GM19193 (cell line): ENCODE results near the gene NXPH3.

Experiments used
- POLR2A ChIP-seq: IDR thresholded peaks from 4 replicates; pipeline ENCODE4 v1.6.1; 2011; ENCODE audit not compliant: insufficient read depth, insufficient read length; ENCODE audit errors: extremely low read depth

Gene NXPH3

DNA sequence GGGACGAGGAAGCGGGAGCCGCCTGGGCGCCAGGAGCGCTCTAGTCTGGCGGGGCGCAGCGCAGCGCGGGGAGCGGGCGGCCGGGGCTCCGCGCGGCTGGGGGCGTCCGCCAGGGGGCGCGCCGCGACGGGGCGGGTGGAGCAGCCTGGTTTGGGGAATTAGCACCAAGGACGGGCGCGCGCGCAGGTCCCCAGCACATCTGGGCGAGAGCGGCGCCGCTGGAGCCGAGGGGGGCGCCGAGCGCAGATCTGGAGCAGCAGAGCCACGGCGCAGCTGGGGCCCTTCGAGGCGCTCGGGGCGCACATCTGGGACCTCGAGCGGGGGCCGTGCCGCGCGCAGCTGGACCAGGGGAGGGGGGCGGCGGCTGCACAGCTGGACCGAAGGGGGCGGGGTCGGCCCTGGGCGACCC is at the start of gene NXPH3:
Gene NXPH3 (plus strand): TSS at position 193 of the 409 bp plus-strand sequence. CDS start 349 bp downstream, outside the sequence.
- no peak for TF ChIP-seq POLR2A

DNA sequence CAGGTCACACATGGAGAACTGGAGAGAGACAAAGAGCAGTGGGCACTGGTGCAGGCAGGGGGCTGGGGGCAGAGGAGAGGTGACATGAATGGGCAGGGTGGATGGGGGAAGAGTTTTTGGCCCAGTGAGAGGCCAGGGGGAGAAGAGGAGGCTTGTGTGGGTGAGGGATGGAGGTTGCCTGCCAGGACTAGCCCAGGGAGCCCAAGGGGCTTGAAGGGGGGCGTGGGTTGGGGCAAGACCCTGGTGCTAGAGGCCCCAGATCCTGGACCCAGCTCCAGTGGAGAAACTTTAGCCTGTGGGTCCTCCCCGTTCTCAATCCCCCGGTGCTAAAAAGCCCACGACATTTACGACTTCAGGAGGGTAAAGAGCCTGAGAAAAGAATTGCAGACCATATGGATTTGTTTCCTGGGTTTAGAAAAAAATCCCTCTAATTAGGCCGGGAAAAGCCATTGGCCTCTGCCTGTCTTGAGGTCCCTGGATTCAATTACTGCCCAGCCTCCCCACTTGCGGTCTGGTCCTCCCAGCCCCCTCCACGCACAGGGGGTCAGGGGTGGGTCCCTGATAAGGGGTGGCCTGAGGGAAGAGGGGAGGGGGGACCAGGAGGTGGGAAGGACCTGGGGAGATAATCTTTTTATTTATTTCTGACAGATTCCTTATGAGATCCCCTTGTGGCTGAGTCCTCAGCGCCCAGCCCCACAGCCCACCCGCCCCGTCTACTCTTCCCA is 47.6 kb upstream of the NXPH3 start:
- TF ChIP-seq POLR2A: no peak

GRCh38 chr17:49528966-49529365 is 46.7 kb upstream of the NXPH3 start:
- no peak for TF ChIP-seq POLR2A

GRCh38 chr17:49530118-49530517 is 45.6 kb upstream of the NXPH3 start:
- no peak for TF ChIP-seq POLR2A

GRCh38 chr17:49543860-49544259 is 31.8 kb upstream of the NXPH3 start:
- TF ChIP-seq POLR2A: no peak

DNA sequence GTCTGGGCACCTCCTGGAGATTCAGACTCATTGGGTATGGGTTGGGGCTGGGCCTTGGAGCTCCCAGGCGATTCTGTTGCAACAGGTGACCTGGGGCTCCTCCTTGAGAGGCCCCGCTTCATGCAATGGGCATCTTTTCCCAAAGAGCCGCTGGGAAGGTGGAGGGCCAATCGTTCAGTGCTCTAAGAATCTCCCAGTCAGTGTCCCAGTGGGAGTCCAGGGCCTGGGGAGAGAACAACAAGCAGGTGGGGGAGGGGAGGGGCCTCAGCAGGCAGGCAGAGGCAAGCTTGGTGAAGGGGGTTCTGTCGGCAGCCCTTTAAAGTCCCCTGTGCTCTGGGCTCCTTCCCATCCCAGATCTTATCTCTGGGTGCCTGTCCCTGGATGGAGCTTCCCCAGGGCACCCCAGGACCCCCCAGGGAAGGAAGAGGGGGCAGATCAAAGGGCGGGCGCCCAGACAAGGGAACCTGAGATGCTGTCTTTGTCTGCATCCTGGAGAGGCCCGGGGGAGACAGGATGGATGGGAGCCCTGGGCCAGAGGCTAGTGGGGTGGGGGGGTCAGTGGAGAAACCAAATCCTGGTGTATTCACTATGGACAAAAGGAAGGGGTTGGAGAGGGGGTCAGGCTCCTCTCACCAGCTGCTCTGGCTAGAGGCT is 30.5 kb upstream of the NXPH3 start:
- TF ChIP-seq POLR2A: no peak

DNA sequence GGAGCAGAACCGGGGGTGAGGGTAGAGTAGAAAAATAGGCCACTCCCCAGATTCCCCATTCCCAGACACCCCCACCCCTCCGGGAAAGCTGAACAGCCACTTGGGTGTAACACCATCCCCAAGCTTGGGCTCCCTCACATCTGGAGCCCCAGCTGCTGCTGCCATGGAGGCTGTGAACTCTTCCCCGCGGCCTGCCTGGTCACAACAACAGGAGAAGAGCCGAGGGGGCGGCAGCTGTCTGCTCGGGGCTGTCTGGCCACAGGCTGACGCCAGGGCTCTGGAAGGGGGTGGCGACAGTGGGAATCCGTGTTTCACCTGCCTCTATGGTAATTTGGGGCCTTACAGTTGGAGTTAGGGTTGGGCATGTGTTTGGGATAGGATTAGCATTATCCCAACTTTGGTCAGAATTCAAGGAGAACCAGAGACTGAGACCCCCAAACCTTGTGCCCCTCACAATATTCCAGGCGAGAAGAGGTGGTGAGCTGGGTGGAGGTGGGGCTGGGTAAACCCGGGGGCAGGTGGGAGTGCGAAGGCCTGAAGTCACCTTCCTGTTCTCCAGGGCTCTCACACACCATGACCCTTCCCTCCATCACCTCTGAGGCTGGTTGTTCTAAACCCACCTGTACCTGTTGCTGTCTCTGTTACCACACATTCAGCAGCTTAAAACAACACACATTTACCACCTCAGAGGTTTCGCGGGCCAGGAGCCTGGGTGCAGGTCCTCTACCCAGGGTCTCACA is 29.7 kb upstream of the NXPH3 start:
- TF ChIP-seq POLR2A: no peak

GRCh38 chr17:49546546-49547535 is 28.8 kb upstream of the NXPH3 start:
- TF ChIP-seq POLR2A: no peak

DNA sequence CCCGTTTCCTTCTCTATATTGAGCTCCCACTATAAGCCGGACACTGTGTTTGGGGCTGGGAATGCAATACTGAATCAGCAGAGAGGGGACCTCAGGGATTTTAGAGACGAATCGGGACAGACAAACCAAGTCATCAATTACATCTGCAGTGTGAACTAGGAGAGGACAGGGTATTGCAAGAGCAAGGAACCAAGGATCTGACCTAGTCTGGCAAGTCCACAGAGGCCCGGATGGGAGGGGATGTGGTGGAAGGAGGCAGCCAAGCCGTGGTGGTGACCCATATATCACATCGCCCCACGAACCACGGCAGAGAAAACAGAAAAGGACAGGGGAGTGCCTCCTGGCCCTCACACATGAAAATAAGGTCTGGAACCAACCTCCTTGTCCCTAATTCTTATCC is 28.1 kb upstream of the NXPH3 start:
- TF ChIP-seq POLR2A: no peak

GRCh38 chr17:49548051-49548505 is 27.6 kb upstream of the NXPH3 start:
- no peak for TF ChIP-seq POLR2A

DNA sequence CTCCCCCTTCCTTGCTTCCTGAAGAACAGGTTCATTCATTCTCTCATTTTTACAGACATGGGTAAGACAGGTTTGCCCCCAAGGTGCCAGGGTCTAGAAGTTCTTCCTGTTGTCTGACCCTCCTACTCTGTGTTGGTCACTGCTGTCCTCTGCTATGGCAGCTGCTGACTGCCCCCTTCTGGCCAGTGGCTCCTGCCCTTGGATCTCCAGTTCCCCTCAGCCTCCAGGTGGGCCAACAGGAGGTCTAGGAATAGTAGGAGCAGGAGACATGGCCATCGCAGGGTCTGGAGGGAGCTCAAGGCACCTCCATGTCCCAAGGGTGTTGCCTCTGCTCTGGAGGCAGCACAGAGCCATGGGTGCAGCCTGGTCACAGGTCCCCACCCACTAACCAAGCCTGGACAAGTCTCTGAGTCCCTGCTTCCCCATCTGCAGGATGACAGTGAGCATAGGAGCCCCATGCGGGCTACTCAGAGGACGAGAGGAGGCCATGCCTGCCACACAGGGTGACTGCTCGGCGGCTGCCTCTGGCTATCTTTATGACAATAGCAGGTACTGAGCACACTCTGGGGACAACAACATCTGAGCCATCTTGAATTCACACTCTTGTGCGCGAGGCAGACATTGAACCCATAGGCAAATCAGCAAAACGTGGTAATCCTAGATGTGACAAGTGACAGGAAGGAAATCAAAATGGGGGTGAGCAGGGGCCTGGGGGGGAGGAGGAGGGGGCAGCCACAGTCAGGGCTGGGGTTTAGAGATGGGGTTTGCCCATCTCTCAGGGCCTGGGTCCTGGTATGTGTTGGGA is 27.0 kb upstream of the NXPH3 start:
- no peak for TF ChIP-seq POLR2A

DNA sequence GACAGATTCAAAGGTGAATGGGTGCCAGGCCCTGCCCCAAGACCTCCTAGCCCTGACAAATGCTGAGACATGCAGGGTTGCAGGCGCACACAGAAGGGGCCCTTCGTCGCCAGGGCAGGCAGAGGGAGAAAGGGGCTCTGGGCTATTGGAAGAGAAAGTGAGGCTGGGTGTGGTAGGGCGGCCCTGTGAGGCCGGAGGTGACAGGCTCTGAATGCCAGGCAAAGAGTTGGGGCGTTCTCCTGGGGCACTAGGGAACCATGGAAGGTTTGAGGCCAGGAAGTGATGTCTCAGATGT is 26.4 kb upstream of the NXPH3 start:
- TF ChIP-seq POLR2A: no peak

DNA sequence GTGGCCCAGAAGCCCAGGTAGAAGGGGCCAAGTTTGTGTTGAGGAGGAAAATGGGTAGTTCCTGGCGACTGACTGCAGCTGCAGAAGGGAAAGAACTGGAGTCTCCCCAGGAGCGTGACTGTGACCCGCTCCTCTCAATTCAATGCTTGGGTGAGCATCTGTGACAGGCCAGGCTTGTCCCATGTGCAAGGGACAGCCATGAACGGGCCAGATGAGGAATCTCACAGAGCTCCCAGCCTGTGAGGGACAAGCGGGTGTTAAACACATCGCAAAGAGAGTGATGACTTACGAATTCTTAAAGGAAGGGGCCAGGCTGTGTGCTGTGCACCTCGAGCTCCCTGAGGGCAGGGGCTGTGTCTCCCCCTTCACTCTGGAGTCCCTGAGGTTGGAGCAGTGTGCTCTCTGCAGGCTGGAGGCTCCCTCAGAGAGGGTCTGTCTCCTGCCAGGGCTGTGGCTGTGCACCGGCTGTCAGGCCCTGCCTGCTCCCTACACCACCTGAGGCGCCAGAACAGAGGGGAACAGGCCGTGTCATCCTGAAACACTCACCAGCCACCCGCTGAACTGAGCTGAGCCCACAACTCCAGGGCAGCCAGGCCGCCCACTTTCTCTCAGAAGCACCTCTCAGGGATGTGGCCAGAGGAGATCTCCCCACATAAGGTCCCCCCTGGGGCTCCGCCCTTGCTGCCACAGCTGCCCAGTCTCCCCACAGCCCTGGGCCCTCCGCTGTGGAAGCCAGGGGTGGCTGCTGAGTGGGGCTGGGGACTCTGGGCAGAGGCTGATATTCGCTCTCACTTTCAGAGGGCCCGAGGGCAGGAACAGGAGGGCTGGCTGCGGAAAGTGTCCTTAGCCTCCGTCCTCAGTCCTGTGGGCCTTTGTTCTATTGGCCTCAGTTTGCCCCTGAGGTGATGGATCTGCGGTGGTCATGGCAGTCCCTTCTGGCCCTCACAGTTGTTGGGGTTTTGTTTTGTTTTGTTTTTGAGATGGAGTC is 25.7 kb upstream of the NXPH3 start:
- no peak for TF ChIP-seq POLR2A
